ENCODE data around the gene DENND1A. TPM values are rescaled to one million over a fixed set of nuclear protein-coding genes. Genes with fewer than 3 reads are reported as not detected.

Gene DENND1A
- total and polyA plus RNA-seq, 2 of the 13 experiments (the other 11 are each of a cell fraction or from before 2014, with no cell fraction given) = 14.8 to 30.1 TPM

DNA sequence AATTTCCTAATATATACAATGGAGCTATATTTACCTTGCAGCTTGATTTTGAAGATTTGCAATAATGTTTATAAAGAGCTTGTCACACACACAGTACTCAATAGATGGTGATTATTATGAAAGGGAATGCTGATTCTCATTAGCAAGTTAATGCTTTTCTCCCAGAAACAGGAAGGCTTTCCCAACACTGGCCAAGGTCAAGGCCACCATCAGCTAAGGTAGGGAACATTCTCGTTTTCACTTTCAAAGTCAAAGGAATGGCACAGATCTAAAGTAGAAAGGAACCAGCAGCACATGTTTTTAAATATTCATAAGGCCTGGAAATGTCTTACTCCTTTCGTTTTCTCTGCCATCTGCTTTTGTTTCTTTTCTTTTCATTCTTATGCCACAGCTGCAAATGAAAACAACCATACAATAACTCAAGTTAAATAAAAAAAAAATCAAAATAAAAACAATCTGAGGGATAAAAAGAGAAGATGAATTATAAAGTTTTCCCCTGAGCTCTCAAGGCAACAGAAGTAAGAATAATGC, 307.1 kb downstream of the DENND1A start:
- H3K4me2 ChIP-seq (ENCODE audit: low read depth, low read length) = no peak overlapping the region
- peaks cover 9 to 29% of the 10 kb centered on the region in 2 experiments for H3K36me3 ChIP-seq (replicated peaks in 1 of 2; ENCODE audit: control insufficient read depth in 1 of 2, insufficient read depth in 2 of 2, low read length in 2 of 2)
- H3K27ac ChIP-seq (ENCODE audit: extremely low read length, insufficient read depth, low read length) = no peak overlapping the region
- ChIA-PET CTCF (ENCODE audit: low intra/inter-chr PET ratio, low total read pairs) (no interaction called here), POLR2A (no interaction called here)
- WGBS (ENCODE audit: low lambda C conversion rate) = 64% methylated on average over 2 of the region's 2 CpGs
- H3K9ac ChIP-seq (ENCODE audit: insufficient read depth, low read depth, low read length) = no peak overlapping the region
- no peaks in the 10 kb centered on the region for H4K20me1 ChIP-seq (ENCODE audit: insufficient read depth, low read length)
- FAIRE-seq = no peak
- in situ Hi-C loops (cut with HindIII; ENCODE audit: extremely low pct_ligation_motif_present, low pct_unique_long_range_greater_than_20kb) = no loop called here
- intact Hi-C loops (cut with micrococcal nuclease; ENCODE audit: unreplicated experiment) = no loop called here
- no peak overlapping the region for H2AFZ ChIP-seq (ENCODE audit: low read length)
- no peaks in the 10 kb centered on the region for H3K27me3 ChIP-seq (ENCODE audit: control insufficient read depth in 1 of 2, insufficient read depth in 2 of 2, low read length in 2 of 2)
- H3K79me2 ChIP-seq (ENCODE audit: insufficient read depth, low read length) = no peaks in the 10 kb centered on the region
- DNase-seq (ENCODE audit: low spot score) = no peak
- ATAC-seq = no peak
- no peaks in the 10 kb centered on the region for H3K4me1 ChIP-seq (ENCODE audit: insufficient read depth, low read length)
- TF ChIP-seq ZNF446 (CRISPR knock-in tag; IDR thresholded peaks at IDR 0.05) (no peak), IRF1 (CRISPR knock-in tag; IDR thresholded peaks at IDR 0.05; ENCODE audit: low read depth) (no peak), FOXJ3 (CRISPR knock-in tag; IDR thresholded peaks at IDR 0.05; ENCODE audit: borderline replicate concordance) (no peak), ZNF101 (CRISPR knock-in tag; IDR thresholded peaks at IDR 0.05; ENCODE audit: borderline replicate concordance, low read depth) (no peak), FOXK1 (CRISPR knock-in tag; IDR thresholded peaks at IDR 0.05; ENCODE audit: borderline replicate concordance, low read depth) (no peak), TFDP2 (CRISPR knock-in tag; IDR thresholded peaks at IDR 0.05) (no peak)
- TF ChIP-seq, protein P1, sequence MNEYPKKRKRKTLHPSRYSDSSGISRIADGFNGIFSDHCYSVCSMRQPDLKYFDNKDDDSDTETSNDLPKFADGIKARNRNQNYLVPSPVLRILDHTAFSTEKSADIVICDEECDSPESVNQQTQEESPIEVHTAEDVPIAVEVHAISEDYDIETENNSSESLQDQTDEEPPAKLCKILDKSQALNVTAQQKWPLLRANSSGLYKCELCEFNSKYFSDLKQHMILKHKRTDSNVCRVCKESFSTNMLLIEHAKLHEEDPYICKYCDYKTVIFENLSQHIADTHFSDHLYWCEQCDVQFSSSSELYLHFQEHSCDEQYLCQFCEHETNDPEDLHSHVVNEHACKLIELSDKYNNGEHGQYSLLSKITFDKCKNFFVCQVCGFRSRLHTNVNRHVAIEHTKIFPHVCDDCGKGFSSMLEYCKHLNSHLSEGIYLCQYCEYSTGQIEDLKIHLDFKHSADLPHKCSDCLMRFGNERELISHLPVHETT (CRISPR knock-in tag; conservative IDR thresholded peaks at IDR 0.05) = no peak
- TF ChIP-seq, protein P2, sequence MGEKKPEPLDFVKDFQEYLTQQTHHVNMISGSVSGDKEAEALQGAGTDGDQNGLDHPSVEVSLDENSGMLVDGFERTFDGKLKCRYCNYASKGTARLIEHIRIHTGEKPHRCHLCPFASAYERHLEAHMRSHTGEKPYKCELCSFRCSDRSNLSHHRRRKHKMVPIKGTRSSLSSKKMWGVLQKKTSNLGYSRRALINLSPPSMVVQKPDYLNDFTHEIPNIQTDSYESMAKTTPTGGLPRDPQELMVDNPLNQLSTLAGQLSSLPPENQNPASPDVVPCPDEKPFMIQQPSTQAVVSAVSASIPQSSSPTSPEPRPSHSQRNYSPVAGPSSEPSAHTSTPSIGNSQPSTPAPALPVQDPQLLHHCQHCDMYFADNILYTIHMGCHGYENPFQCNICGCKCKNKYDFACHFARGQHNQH (CRISPR knock-in tag; IDR thresholded peaks at IDR 0.05) = no peak
- H3K4me3 ChIP-seq (replicated peaks in 1 of 3; ENCODE audit: insufficient read depth in 1 of 3, low read depth in 2 of 3, low read length in 3 of 3) = no peak overlapping the region
- H3K9me3 ChIP-seq (ENCODE audit: low read length) = no peaks in the 10 kb centered on the region
- no TSS peak for BruUV-seq (replicated peaks)
